ENCODE measurements around the gene MYF5. TPM values are rescaled to one million over a fixed set of nuclear protein-coding genes. Genes with fewer than 3 reads are reported as not detected.

MYF5 gene
- total and polyA plus RNA-seq, 9 of the 15 experiments (the other 6 are each of a cell fraction or from before 2014, with no cell fraction given), result not detected

DNA sequence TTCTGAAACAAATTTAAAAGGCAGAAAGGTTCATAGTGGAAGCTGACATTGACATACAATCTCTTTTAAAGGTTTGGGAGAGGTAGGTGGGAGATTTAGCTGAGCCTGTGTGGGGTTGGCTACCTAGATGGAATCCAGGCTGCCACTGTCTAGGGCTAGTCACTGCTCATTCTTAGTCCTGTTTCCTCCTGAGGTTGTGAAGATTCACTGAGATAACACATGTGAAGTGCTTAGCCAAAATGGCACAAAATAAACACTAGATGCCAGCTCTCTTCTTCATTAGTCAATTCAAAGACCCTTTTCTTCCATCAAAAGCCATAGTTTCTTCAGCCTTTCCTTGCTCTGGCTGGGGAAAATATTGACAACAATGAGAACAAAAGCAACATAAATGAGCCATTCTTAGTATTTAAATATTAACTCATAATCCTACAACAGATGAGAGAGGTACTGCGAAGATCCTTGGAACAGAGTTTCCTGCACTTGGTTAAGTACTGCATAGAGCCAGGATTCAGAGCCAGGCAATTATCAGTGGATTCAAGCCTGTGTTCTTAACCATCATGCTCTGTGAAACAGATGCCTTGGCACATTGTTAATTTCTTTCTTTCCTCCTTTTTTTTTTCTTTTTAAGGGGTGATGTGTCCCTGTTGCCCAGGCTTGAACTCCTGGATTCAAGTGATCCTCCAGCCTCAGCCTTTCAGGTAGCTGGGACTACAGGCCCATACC is 5.8 kb upstream of the MYF5 start (continued):
- TF ChIP-seq, protein P1, sequence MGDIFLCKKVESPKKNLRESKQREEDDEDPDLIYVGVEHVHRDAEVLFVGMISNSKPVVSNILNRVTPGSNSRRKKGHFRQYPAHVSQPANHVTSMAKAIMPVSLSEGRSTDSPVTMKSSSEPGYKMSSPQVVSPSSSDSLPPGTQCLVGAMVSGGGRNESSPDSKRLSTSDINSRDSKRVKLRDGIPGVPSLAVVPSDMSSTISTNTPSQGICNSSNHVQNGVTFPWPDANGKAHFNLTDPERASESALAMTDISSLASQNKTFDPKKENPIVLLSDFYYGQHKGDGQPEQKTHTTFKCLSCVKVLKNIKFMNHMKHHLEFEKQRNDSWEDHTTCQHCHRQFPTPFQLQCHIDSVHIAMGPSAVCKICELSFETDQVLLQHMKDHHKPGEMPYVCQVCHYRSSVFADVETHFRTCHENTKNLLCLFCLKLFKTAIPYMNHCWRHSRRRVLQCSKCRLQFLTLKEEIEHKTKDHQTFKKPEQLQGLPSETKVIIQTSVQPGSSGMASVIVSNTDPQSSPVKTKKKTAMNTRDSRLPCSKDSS (IDR thresholded peaks at IDR 0.05; ENCODE audit: low read depth, partially characterized antibody), result no peak
- no peak for TF ChIP-seq ZNF75A (CRISPR knock-in tag; IDR thresholded peaks at IDR 0.05)
- no peak for TF ChIP-seq HMGN3 (IDR thresholded peaks at IDR 0.05; ENCODE audit: borderline replicate concordance, extremely low read depth, insufficient read length, low read depth, low read length)
- no peak for TF ChIP-seq ZSCAN32 (CRISPR knock-in tag; IDR thresholded peaks at IDR 0.05)
- TF ChIP-seq ARID1B (IDR thresholded peaks at IDR 0.05), result no peak

DNA sequence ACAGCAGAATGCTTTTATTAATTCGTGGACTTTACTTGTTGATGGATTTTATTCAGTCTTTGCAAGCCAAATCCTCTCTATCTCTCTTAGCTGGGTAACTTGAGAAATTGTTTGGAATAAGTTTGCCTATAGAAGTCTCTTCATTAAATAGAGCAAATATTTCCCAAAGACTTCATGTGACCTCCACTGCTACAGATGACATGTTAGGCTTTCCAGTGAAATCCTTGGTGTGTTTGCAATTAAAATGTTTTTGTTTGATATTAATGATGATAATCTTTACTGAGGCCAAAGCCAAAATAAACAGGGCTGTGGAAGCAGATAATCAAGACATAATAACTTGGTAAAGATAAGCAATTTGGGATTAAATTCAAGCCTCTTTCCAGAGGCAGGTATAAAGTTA is 4.8 kb upstream of the MYF5 start:
- FAIRE-seq, result no peak
- H3K36me3 ChIP-seq (ENCODE audit: control insufficient read depth, insufficient read depth, low read length), result no peaks in the 10 kb centered on the region
- H3K79me2 ChIP-seq (ENCODE audit: control insufficient read depth, insufficient read depth, low read length), result no peaks in the 10 kb centered on the region
- ATAC-seq, result no peak
- no peaks in the 10 kb centered on the region for H3K9me1 ChIP-seq (ENCODE audit: control insufficient read depth, insufficient read depth, low read length)
- no peak overlapping the region for H3K4me3 ChIP-seq
- H4K20me1 ChIP-seq (replicated peaks; ENCODE audit: control insufficient read depth, insufficient read depth, low read length), result no peaks in the 10 kb centered on the region
- H3K9ac ChIP-seq (ENCODE audit: insufficient read depth in 1 of 2, low read depth in 2 of 2, low read length in 2 of 2), result no peak overlapping the region
- CTCF ChIA-PET (ENCODE audit: low intra/inter-chr PET ratio), result no interaction called here
- H3K9me3 ChIP-seq (replicated peaks; ENCODE audit: control insufficient read depth, insufficient read depth, low read depth, low read length), result no peaks in the 10 kb centered on the region
- WGBS (ENCODE audit: insufficient coverage, low coverage, missing lambda C conversion rate), result 0% methylated on average over 1 of the region's 1 CpG
- POLR2A ChIA-PET, result no interaction called here
- H3K27me3 ChIP-seq (ENCODE audit: control insufficient read depth in 2 of 2, insufficient read depth in 2 of 2, low read length in 2 of 2), result no peaks in the 10 kb centered on the region
- no peak overlapping the region for H3K27ac ChIP-seq (ENCODE audit: extremely low read depth, low read depth, low read length)
- no peak for DNase-seq (ENCODE audit: extremely low read depth in 1 of 4, low spot score in 3 of 4)
- intact Hi-C loops (cut with micrococcal nuclease), result no loop called here
- no peak overlapping the region for H2AFZ ChIP-seq (ENCODE audit: low read depth, low read length)
- no peak overlapping the region for H3K4me2 ChIP-seq (ENCODE audit: insufficient read depth, low read length)
- BruUV-seq (replicated peaks), result no TSS peak
- in situ Hi-C loops (cut with MboI), result no loop called here
- no peaks in the 10 kb centered on the region for H3K4me1 ChIP-seq (replicated peaks in 1 of 2; ENCODE audit: control insufficient read depth in 2 of 2, insufficient read depth in 2 of 2, low read length in 2 of 2)
- TF ChIP-seq YBX1 (IDR thresholded peaks at IDR 0.05), result no peak
- no peak for TF ChIP-seq NBN (IDR thresholded peaks at IDR 0.05; ENCODE audit: low read depth)
- TF ChIP-seq CEBPG (CRISPR knock-in tag; IDR thresholded peaks at IDR 0.05), result no peak
- no peak for TF ChIP-seq CEBPG (tag; conservative IDR thresholded peaks at IDR 0.05 in 1 of 2, IDR thresholded peaks at IDR 0.05 in 1 of 2)
- TF ChIP-seq IFI16 (CRISPR knock-in tag; IDR thresholded peaks at IDR 0.05), result no peak
- TF ChIP-seq, protein P1 (IDR thresholded peaks at IDR 0.05; ENCODE audit: low read depth, partially characterized antibody), result no peak
- no peak for TF ChIP-seq SMAD4 (CRISPR knock-in tag; conservative IDR thresholded peaks at IDR 0.05)
- TF ChIP-seq TCFL5 (CRISPR knock-in tag; conservative IDR thresholded peaks at IDR 0.05), result no peak
- no peak for TF ChIP-seq CHAMP1 (IDR thresholded peaks at IDR 0.05)
- no peak for TF ChIP-seq CCNT2 (IDR thresholded peaks at IDR 0.05; ENCODE audit: borderline replicate concordance, extremely low read depth, insufficient read length, low read depth, low read length)
- no peak for TF ChIP-seq CBX1 (IDR thresholded peaks at IDR 0.05; ENCODE audit: low read depth)
- TF ChIP-seq MEIS2 (IDR thresholded peaks at IDR 0.05; ENCODE audit: partially characterized antibody), result no peak

Data from K562 (cell line).